HG02610 (cell line): ENCODE results near the gene METTL16.

ENCODE experiments used
- ATAC-seq: cut with Tn5 transposase; IDR thresholded peaks from one replicate; pipeline ENCODE4 v1.9.1; 2021; ENCODE audit warnings: mild to moderate bottlenecking, moderate library complexity; ENCODE audit not compliant: unreplicated experiment

The METTL16 gene

GRCh38 chr17:2397247-2398171 is 114.2 kb downstream of the METTL16 start:
- ATAC-seq = no peak

- ATAC-seq = peak; percentile 9
Measured at GRCh38 chr17:2396568-2397246, 115.0 kb downstream of the METTL16 start.

- ATAC-seq = no peak
Measured at GRCh38 chr17:2396192-2396567, 115.5 kb downstream of the METTL16 start.

- ATAC-seq = no peak
Measured at GRCh38 chr17:2395258-2396181, 116.2 kb downstream of the METTL16 start.

GRCh38 chr17:2394775-2395201 is 116.9 kb downstream of the METTL16 start:
- no peak for ATAC-seq

GRCh38 chr17:2393954-2394749 is 117.5 kb downstream of the METTL16 start:
- ATAC-seq = no peak

GRCh38 chr17:2393174-2393953 is 118.3 kb downstream of the METTL16 start:
- ATAC-seq = peak; percentile 26

- peak; percentile 57 for ATAC-seq
Measured at GRCh38 chr17:2392252-2393173, 119.2 kb downstream of the METTL16 start.

- no peak for ATAC-seq
Measured at GRCh38 chr17:2391597-2392251, 120.0 kb downstream of the METTL16 start.

GRCh38 chr17:2390199-2390836 is 121.4 kb downstream of the METTL16 start:
- no peak for ATAC-seq

GRCh38 chr17:2388683-2389055 is 123.0 kb downstream of the METTL16 start:
- ATAC-seq = no peak

GRCh38 chr17:2388020-2388682 is 123.5 kb downstream of the METTL16 start:
- ATAC-seq = no peak

GRCh38 chr17:2387086-2388019 is 124.3 kb downstream of the METTL16 start:
- no peak for ATAC-seq

GRCh38 chr17:2386400-2387085 is 125.1 kb downstream of the METTL16 start:
- ATAC-seq = no peak
